PC-9 (cell line): ENCODE data around the gene CDK5. TPM values are rescaled to one million over a fixed set of nuclear protein-coding genes. Genes with fewer than 3 reads are reported as not detected.

Source experiments
- BruUV-seq: library from RNA; stranded (reverse); fragments of 400-500 nt; replicated peaks from 2 replicates; lab custom pipeline; 2021; lab: Mats Ljungman, UMichigan
- CTCF ChIA-PET: fragments of 300-600 bp; sonication (Branson Sonifier 250); formaldehyde crosslinking; loops from one replicate; lab custom pipeline; 2022; ENCODE audit warnings: antibody characterized with exemption; lab: Charles Lee
- POLR2A ChIA-PET: fragments of 300-600 bp; sonication (Branson Sonifier 250); formaldehyde crosslinking; loops from one replicate; lab custom pipeline; 2022; ENCODE audit warnings: antibody characterized with exemption; ENCODE audit not compliant: unreplicated experiment; lab: Charles Lee
- DNase-seq, 2 experiments: peaks; one replicate each; pipeline versions ENCODE4 v3.0.0 to v3.0.0-alpha.2; 2015 to 2022; ENCODE audit warnings: mixed read lengths in 1 of 2
- H2AFZ ChIP-seq: fragments of 200-600 bp; sonication (generic); 2 replicates; pipeline ENCODE4 v1.8.1; 2017; ENCODE audit warnings: antibody characterized with exemption
- H3F3A ChIP-seq: fragments of 200-600 bp; sonication (generic); 2 replicates; pipeline ENCODE4 v1.8.1; 2017; ENCODE audit warnings: antibody characterized with exemption, mild to moderate bottlenecking, low read depth; ENCODE audit not compliant: insufficient read depth
- H3K27ac ChIP-seq: fragments of 200-600 bp; sonication (generic); 2 replicates; pipeline ENCODE4 v1.6.1; 2016; ENCODE audit warnings: mixed run types
- H3K27me3 ChIP-seq: fragments of 200-600 bp; sonication (generic); 2 replicates; pipeline ENCODE4 v1.6.1; 2016; ENCODE audit warnings: low read depth, mixed run types; ENCODE audit not compliant: insufficient read depth
- H3K36me3 ChIP-seq: fragments of 200-600 bp; sonication (generic); 2 replicates; pipeline ENCODE4 v1.6.1; 2016; ENCODE audit warnings: low read depth, mixed run types
- H3K4me1 ChIP-seq: fragments of 200-600 bp; sonication (generic); replicated peaks from 2 replicates; pipeline ENCODE4 v1.6.1; 2016; ENCODE audit warnings: mixed run types; ENCODE audit not compliant: insufficient read depth
- H3K4me2 ChIP-seq: fragments of 200-600 bp; sonication (generic); 2 replicates; pipeline ENCODE4 v1.6.1; 2017; ENCODE audit warnings: mixed run types
- H3K4me3 ChIP-seq: fragments of 200-600 bp; sonication (generic); 2 replicates; pipeline ENCODE4 v1.6.1; 2016; ENCODE audit warnings: mixed run types
- H3K79me2 ChIP-seq: fragments of 200-600 bp; sonication (generic); 2 replicates; pipeline ENCODE4 v1.6.1; 2017; ENCODE audit warnings: low read depth, mixed run types
- H3K9me2 ChIP-seq: fragments of 200-600 bp; sonication (generic); 2 replicates; pipeline ENCODE4 v1.8.1; 2017; ENCODE audit warnings: mild to moderate bottlenecking; ENCODE audit not compliant: insufficient read depth
- H3K9me3 ChIP-seq: fragments of 200-600 bp; sonication (generic); 2 replicates; pipeline ENCODE4 v1.8.1; 2016; ENCODE audit warnings: low read depth; ENCODE audit not compliant: insufficient read depth
- H4K20me1 ChIP-seq: fragments of 200-600 bp; sonication (generic); 2 replicates; pipeline ENCODE4 v1.8.1; 2017; ENCODE audit not compliant: insufficient read depth
- EZH2 ChIP-seq: fragments of 200-600 bp; sonication (generic); IDR thresholded peaks from 2 replicates; pipeline ENCODE4 v1.8.0; 2017; ENCODE audit warnings: antibody characterized with exemption, low read depth
- intact Hi-C: fragments of 100-400 bp; cut with micrococcal nuclease; formaldehyde crosslinking; loops from one replicate; pipeline ENCODE4 v1.10.0; 2022; ENCODE audit not compliant: unreplicated experiment
- total RNA-seq: library from RNA; stranded (reverse); gene quantifications from 2 replicates; pipeline ENCODE4 v1.2.3, GENCODE V29; 2021
- TF ChIP-seq, protein P1 (sequence below): fragments of 200-600 bp; sonication (generic); conservative IDR thresholded peaks from 2 replicates; pipeline ENCODE4 v1.6.1; 2017; ENCODE audit warnings: mixed run types, antibody characterized with exemption, mild to moderate bottlenecking, moderate library complexity

Gene CDK5
- total RNA-seq, 1 experiment from 2014 or later, result 45.7 TPM

DNA sequence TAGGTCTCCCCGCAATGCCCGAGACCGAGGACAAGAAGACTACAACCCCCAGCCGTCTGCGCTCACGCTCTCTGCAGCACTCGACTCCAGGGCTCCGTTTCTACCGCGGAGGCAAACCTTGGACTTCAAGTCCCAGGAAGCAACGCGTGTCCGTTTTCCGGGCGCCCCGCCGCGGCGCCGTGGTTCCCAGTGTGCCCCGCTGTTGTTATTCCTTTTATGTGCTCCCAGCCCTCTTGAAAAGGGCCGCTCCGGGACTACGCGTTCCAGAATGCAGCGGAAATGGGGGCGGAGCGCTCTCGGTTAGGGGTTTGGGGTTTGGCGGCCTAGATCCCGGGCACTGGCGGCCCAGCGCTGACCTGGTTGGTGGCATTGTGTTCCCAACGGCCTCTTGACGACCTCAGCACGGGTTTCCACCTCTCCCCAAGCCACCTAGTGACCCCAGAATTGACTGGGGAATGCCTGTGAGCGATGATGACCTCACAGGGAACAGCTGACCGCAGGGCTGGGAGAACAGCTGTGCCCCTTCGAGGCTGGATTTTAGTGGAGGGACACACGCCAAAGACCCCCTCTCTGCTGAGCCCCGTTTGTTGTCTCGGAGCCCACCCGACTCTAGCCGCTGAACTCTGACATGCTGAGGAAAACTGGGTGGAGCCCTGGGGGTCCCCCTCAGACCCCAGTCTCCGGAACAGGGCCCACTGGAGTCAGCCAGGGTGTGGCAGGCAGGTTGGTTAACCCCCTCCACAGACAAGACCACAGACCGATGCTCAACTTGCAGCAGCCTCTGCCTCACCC is 488 bp upstream of the CDK5 start:
- intact Hi-C loops, result loop anchor here (1.0 kb wide), 6 partner anchors 19 to 169 kb away; partner anchors contain the start of genes ABCB8, ABCF2 and AGAP3
- BruUV-seq, result TSS peak; percentile 75
- Histone ChIP-seq H3K36me3 (no peaks in the 10 kb centered on the region), H3K9me3 (no peaks in the 10 kb centered on the region), H2AFZ (peak overlapping the region; percentile 88), H3K4me1 (peaks cover 43% of the 10 kb centered on the region), H4K20me1 (no peaks in the 10 kb centered on the region; the same call in 1 of the 2 replicates), H3K27ac (peak overlapping the region; percentile 41), H3K4me3 (peak overlapping the region; percentile 82), H3K27me3 (no peaks in the 10 kb centered on the region), H3F3A (peaks cover 42% of the 10 kb centered on the region; the same call in 1 of the 2 replicates), H3K9me2 (no peaks in the 10 kb centered on the region), H3K79me2 (peaks cover 27% of the 10 kb centered on the region), H3K4me2 (peak overlapping the region; percentile 98)
- ChIA-PET CTCF (no interaction called here), POLR2A (interaction anchor here (0.6 to 1.0 kb wide), 4 partner anchors 20 to 34 kb away, joined by 3 to 8 read pairs (median 4); partner anchors contain the start of genes ABCB8 and ATG9B)
- DNase-seq, result peak; percentile 99 to 100
- TF ChIP-seq, protein P1, sequence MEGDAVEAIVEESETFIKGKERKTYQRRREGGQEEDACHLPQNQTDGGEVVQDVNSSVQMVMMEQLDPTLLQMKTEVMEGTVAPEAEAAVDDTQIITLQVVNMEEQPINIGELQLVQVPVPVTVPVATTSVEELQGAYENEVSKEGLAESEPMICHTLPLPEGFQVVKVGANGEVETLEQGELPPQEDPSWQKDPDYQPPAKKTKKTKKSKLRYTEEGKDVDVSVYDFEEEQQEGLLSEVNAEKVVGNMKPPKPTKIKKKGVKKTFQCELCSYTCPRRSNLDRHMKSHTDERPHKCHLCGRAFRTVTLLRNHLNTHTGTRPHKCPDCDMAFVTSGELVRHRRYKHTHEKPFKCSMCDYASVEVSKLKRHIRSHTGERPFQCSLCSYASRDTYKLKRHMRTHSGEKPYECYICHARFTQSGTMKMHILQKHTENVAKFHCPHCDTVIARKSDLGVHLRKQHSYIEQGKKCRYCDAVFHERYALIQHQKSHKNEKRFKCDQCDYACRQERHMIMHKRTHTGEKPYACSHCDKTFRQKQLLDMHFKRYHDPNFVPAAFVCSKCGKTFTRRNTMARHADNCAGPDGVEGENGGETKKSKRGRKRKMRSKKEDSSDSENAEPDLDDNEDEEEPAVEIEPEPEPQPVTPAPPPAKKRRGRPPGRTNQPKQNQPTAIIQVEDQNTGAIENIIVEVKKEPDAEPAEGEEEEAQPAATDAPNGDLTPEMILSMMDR, result no peak
- no peak for TF ChIP-seq EZH2

DNA sequence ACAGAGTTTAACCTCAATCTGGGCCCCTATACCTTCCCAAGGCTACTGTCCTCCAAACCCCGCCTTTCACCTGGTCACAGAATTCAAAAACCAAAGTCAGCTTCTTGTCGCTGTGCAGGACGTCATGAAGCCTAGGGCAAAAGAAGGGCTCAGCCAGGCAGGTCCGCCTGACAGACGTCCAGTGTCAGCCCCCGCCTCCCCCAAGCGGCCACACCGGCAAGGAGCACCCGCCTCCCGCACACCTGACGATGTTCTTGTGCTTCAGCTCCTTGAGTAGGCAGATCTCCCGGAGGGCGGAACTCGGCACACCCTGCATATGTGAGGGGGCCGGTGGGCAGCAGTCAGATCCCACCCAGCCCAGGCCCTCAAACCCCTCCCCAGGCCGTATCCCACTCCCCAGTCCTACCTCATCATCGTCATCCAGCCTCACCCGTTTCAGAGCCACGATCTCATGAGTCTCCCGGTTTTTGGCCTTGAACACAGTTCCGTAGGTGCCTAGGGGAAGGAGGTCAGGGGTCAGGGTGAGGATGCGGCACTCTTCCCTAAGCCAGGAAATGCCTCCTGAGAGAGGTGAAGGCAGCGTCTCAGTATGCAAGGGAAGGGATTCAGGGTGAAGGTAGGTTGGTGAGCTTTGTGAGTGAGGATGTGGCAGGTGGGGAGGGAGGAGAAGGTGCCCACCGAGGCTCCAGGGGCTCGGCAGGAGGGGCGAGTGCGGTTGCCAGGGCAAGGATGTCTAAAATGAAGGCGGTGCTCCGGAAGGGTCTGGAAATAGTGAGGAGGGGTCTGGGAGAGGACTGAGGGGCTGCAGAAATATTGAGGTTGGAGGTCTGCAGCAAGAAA is 811 bp downstream of the CDK5 start:
- Histone ChIP-seq H2AFZ (peak overlapping the region; percentile 88), H4K20me1 (no peaks in the 10 kb centered on the region; the same call in 1 of the 2 replicates), H3K4me2 (peak overlapping the region; percentile 98), H3K9me2 (no peaks in the 10 kb centered on the region), H3F3A (peaks cover 35% of the 10 kb centered on the region; the same call in 1 of the 2 replicates), H3K36me3 (no peaks in the 10 kb centered on the region), H3K79me2 (peaks cover 25% of the 10 kb centered on the region), H3K4me3 (peak overlapping the region; percentile 82), H3K27me3 (no peaks in the 10 kb centered on the region), H3K27ac (no peak overlapping the region), H3K9me3 (no peaks in the 10 kb centered on the region), H3K4me1 (peaks cover 32% of the 10 kb centered on the region)
- CTCF ChIA-PET, result no interaction called here
- BruUV-seq, result no TSS peak
- intact Hi-C loops, result no loop called here
- POLR2A ChIA-PET, result interaction anchor here (1.0 kb wide), 1 partner anchor 29 kb away, joined by 3 read pairs; the partner anchor contains the start of gene ABCB8
- DNase-seq, result no peak
- TF ChIP-seq EZH2, result no peak
- TF ChIP-seq, protein P1, result no peak

DNA sequence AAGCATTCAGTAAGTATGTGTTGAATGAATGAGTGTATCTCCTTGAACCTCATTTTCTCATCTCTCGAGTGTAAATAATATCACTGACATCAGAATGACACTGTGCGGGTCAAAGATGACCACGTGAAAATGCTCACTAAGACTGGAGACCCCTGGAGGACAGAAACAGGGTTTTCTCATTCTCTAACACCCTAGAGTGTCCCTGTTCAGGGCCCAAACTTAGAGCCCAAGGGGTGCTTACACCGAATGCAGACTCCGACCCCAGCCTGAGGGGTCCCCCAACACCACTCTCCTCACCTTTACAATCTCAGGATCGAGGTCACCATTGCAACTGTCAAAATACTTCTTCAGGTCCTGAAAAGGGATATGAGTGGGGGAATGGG is 1.4 kb downstream of the CDK5 start:
- peaks cover 18% of the 10 kb centered on the region for H3K79me2 ChIP-seq
- intact Hi-C loops, result no loop called here

More for the DNA sequence above, 1.4 kb downstream of the CDK5 start:
- H3K4me1 ChIP-seq, result peaks cover 25% of the 10 kb centered on the region
- H3F3A ChIP-seq, result peaks cover 30% of the 10 kb centered on the region; the same call in 1 of the 2 replicates
- no TSS peak for BruUV-seq
- no peak overlapping the region for H2AFZ ChIP-seq
- CTCF ChIA-PET, result no interaction called here
- no peaks in the 10 kb centered on the region for H3K9me3 ChIP-seq
- H3K27ac ChIP-seq, result no peak overlapping the region
- H4K20me1 ChIP-seq, result no peaks in the 10 kb centered on the region
- H3K27me3 ChIP-seq, result no peaks in the 10 kb centered on the region
- DNase-seq, result no peak
- H3K9me2 ChIP-seq, result no peaks in the 10 kb centered on the region
- no peaks in the 10 kb centered on the region for H3K36me3 ChIP-seq
- TF ChIP-seq EZH2, result no peak
- TF ChIP-seq, protein P1, result no peak
- POLR2A ChIA-PET, result no interaction called here
- H3K4me2 ChIP-seq, result peak overlapping the region; percentile 98
- no peak overlapping the region for H3K4me3 ChIP-seq
